ENCODE measurements around the gene ARHGEF17. TPM values are rescaled to one million over a fixed set of nuclear protein-coding genes. Genes with fewer than 3 reads are reported as not detected.

Gene ARHGEF17
- polyA plus RNA-seq, 3 donors: 0.16 to 1.2 (median 0.55) TPM

DNA sequence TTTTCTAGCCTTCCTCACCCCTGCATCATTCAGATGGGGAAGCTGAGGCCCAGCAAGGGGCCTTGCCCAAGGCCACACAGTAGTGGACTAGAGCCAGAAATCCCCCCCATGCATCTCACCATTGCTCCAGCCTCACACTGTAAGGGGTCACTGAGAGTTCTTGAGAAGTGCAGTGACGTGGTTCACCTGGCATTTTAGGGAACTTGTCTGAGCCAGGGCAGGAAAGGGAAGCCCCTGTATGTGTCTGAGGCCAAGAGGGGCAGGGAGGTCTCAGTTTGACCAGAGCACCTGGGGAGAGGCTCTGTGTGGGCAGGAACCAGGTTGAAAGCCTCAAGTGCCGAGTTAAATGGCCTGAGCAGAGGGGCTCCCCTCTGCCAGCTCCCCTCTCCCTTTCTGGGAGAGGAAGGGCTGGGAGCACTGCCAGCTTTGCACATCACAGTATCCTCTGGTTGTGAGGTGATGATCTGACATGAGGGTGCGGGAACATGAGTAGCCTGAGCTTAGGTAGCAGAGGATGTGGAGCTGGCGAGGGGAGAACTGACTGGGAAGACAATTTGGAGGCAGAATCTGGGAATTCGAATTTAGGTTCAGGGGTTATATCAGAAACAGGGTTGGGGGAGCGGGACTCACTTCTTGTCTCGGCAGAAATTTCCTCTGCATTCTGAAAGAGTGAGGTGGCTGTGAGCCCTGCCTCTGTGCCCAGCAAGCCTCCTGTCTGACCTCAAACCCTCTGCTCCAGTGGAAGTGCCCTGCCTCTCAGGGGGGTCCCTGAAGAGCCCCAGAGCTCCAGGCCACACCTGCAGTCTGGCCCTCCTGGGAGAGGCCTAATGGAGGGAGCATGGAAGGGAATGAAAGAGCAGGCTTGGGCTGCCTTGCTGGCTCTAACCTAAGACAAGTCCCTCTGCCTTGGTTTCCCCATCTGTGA, 14.6 kb downstream of the ARHGEF17 start:
- Mint-ChIP-seq H3K36me3 (peaks cover 0 to 5% of the 10 kb centered on the region in 2 donors), H3K4me3 (no peak overlapping the region), H3K9me3 (peaks cover 0 to 4% (median 0%) of the 10 kb centered on the region in 7 donors), H3K27me3 (ENCODE audit: low read depth in 3 of 3) (peaks cover 4 to 9% (median 9%) of the 10 kb centered on the region in 3 donors), H3K27ac (peak overlapping the region in 1 of 7 donors; percentile 77), H3K4me1 (peaks cover 23% of the 10 kb centered on the region)
- Histone ChIP-seq H4K20me1 (ENCODE audit: insufficient read depth, low read length) (no peaks in the 10 kb centered on the region), H2AFZ (ENCODE audit: insufficient read depth, low read depth, low read length, poor library complexity, severe bottlenecking) (no peak overlapping the region), H3K79me2 (ENCODE audit: insufficient read depth, low read length) (no peaks in the 10 kb centered on the region), H3K27ac (ENCODE audit: low read depth in 1 of 2, low read length in 2 of 2) (no peak overlapping the region), H3K4me1 (ENCODE audit: control insufficient read depth in 1 of 2, insufficient read depth in 2 of 2, low read length in 2 of 2) (peaks cover 5 to 12% of the 10 kb centered on the region in 2 donors), H3K9me3 (replicated peaks in 1 of 2; ENCODE audit: control insufficient read depth in 1 of 2, insufficient read depth in 1 of 2, low read length in 2 of 2) (no peaks in the 10 kb centered on the region), H3K4me2 (replicated peaks; ENCODE audit: extremely low read depth, low read length, poor library complexity, severe bottlenecking) (no peak overlapping the region), H3K27me3 (ENCODE audit: control insufficient read depth in 2 of 2, insufficient read depth in 2 of 2, low read length in 2 of 2) (peaks cover 0 to 5% of the 10 kb centered on the region in 2 donors), H3K4me3 (replicated peaks in 1 of 3; ENCODE audit: low read depth in 2 of 3, low read length in 3 of 3) (no peak overlapping the region), H3K36me3 (replicated peaks in 1 of 2; ENCODE audit: control insufficient read depth in 1 of 2, insufficient read depth in 2 of 2, low read length in 2 of 2) (no peaks in the 10 kb centered on the region), H3K9ac (ENCODE audit: insufficient read depth, low read length, poor library complexity, severe bottlenecking) (no peak overlapping the region)
- 54% methylated on average over 4 of the region's 7 CpGs for WGBS (ENCODE audit: insufficient coverage)
- intact Hi-C loops (cut with micrococcal nuclease): no loop called here
- TF ChIP-seq, protein P1, sequence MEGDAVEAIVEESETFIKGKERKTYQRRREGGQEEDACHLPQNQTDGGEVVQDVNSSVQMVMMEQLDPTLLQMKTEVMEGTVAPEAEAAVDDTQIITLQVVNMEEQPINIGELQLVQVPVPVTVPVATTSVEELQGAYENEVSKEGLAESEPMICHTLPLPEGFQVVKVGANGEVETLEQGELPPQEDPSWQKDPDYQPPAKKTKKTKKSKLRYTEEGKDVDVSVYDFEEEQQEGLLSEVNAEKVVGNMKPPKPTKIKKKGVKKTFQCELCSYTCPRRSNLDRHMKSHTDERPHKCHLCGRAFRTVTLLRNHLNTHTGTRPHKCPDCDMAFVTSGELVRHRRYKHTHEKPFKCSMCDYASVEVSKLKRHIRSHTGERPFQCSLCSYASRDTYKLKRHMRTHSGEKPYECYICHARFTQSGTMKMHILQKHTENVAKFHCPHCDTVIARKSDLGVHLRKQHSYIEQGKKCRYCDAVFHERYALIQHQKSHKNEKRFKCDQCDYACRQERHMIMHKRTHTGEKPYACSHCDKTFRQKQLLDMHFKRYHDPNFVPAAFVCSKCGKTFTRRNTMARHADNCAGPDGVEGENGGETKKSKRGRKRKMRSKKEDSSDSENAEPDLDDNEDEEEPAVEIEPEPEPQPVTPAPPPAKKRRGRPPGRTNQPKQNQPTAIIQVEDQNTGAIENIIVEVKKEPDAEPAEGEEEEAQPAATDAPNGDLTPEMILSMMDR (IDR thresholded peaks at IDR 0.05): no peak
- DNase-seq: peak in 2 of 3 donors; percentile 11 to 36

DNA sequence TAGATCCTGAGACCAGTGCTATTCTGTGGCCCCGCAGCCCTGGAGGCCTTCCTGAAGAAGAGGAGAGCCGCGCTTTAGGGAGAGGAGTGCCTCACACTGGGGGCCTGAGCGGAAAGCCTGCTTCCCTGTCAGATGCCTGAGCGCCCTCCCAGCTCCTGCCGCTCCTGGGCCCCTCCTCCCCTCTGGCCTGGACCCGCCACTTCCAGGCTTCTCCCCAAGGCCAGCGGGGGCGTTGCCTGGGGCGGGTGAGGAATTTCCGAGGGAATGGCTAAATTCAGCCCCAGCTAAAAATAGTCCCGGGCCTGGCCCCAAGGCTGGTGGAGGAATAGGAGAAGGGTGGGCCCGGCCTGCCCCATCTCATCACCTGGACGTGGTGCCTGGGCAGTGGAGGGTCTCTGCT, 15.4 kb downstream of the ARHGEF17 start:
- H3K36me3 Mint-ChIP-seq: peaks cover 0 to 5% of the 10 kb centered on the region in 2 donors
- no peak overlapping the region for H3K27ac Mint-ChIP-seq
- Histone ChIP-seq H3K9me3 (replicated peaks in 1 of 2; ENCODE audit: control insufficient read depth in 1 of 2, insufficient read depth in 1 of 2, low read length in 2 of 2) (no peaks in the 10 kb centered on the region), H3K79me2 (ENCODE audit: insufficient read depth, low read length) (no peaks in the 10 kb centered on the region), H3K9ac (ENCODE audit: insufficient read depth, low read length, poor library complexity, severe bottlenecking) (no peak overlapping the region), H3K4me1 (ENCODE audit: control insufficient read depth in 1 of 2, insufficient read depth in 2 of 2, low read length in 2 of 2) (peaks cover 5 to 12% of the 10 kb centered on the region in 2 donors), H3K36me3 (replicated peaks in 1 of 2; ENCODE audit: control insufficient read depth in 1 of 2, insufficient read depth in 2 of 2, low read length in 2 of 2) (no peaks in the 10 kb centered on the region), H3K4me3 (replicated peaks in 1 of 3; ENCODE audit: low read depth in 2 of 3, low read length in 3 of 3) (no peak overlapping the region), H3K27me3 (ENCODE audit: control insufficient read depth in 2 of 2, insufficient read depth in 2 of 2, low read length in 2 of 2) (peaks cover 0 to 5% of the 10 kb centered on the region in 2 donors), H4K20me1 (ENCODE audit: insufficient read depth, low read length) (no peaks in the 10 kb centered on the region), H3K4me2 (replicated peaks; ENCODE audit: extremely low read depth, low read length, poor library complexity, severe bottlenecking) (no peak overlapping the region), H3K27ac (ENCODE audit: low read depth in 1 of 2, low read length in 2 of 2) (no peak overlapping the region), H2AFZ (ENCODE audit: insufficient read depth, low read depth, low read length, poor library complexity, severe bottlenecking) (no peak overlapping the region)
- DNase-seq: no peak
- no peak overlapping the region for H3K4me3 Mint-ChIP-seq
- WGBS (ENCODE audit: insufficient coverage): 62% methylated on average over 9 of the region's 14 CpGs
- TF ChIP-seq, protein P1 (IDR thresholded peaks at IDR 0.05): no peak
- peaks cover 4 to 9% (median 9%) of the 10 kb centered on the region in 3 donors for H3K27me3 Mint-ChIP-seq (ENCODE audit: low read depth in 3 of 3)
- intact Hi-C loops (cut with micrococcal nuclease): no loop called here
- peaks cover 23% of the 10 kb centered on the region for H3K4me1 Mint-ChIP-seq
- H3K9me3 Mint-ChIP-seq: peaks cover 0 to 4% (median 0%) of the 10 kb centered on the region in 7 donors
